UCSD-AML1 (cell line): Measurements from ENCODE around the gene PLS1.
"Not testable (repeated sequence)": the region's sequence is repeated elsewhere in the genome, so short reads cannot be mapped to it uniquely, and the experiment has no call there.

Source experiments
- DNase-seq: peaks from one replicate; lab custom pipeline; 2025; ENCODE audit not compliant: unreplicated experiment; lab: John Stamatoyannopoulos, UW

PLS1 gene

DNA sequence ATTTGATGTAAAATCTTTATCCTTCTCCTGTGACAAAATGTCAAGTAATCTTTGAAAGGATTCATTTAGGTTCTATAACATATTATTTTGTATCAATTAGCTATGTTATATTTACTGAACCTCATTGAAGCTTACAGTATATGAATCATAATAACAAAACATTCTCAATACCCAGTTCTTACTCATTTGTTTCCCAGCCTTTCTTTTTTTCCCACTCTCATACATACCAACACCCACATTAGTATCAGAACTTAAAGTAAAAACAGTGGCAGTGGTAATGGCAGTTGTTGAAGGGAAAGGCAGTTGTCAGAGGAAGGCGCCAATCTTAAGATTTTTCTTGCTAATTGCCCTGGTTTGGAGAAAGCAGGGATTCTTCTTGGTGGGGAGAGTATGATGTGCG lies 94.4 kb downstream of the PLS1 start:
- no peak for DNase-seq

DNA sequence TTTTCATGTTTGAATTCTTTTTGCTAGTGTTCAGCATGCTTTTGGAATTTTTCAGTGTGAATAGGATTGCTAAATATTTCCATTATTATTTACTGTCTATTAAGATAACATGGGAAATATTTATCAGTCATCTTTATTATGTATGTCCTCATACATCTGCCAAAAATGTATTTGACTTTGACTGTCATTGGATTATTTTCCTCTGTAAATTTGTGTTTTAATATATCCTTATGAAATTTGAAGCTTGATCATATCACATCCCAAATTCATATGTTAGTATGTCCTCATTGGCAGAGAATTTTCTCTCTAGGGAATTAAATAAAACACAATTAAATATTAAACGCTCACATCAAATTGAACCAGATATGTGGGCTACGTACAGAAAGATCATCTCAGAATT lies 95.3 kb downstream of the PLS1 start:
- DNase-seq = no peak

DNA sequence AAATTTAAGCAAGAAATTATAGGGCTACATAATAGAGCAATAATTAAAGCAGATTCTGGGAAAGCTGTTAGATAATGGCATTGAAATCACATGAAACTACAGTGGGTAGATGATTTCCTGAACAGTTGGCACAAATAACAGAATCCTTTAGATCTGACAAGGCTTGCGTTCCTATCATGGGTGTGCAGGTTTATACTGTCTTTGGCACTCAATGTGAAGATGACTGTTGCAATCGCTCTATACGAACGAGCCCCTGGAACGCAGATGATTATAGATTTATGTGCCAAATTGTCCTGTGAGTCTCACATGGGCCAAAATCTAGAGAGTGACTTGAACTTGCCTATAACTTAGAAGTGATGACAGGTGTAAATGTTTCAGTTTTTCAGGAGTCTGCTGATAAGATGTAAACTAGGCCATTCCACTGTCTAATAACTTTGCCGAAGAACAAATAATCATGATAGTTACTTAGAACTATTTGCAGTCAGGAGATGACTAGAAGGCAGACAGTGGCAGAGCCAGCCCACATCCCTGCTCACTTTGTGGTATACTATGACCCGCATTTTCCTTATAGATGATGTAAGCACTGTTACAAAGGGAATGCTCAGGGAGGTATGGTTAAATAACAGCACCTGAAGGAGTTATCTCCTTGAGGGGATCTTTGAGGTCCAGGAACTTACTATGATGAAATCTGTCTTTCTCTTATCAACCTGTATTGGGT lies 97.1 kb downstream of the PLS1 start:
- no peak for DNase-seq

DNA sequence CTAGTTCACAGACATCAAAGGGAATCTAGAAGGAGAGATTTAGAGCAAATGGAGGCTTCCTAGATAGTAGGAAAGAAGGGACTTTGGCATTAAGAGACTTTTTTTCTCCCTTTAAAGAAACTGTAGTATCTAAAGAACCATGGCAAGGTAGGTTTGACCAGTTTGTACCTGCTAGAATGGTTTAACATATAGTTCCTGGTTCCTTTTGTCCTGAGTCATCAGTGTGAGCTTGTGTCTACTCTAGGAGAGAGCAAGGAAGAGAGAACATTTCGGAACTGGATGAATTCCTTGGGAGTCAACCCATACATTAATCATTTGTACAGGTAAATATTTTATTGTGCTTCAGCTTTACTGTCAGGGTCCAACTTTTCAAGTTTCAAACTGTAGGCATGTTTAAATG lies 98.0 kb downstream of the PLS1 start:
- no peak for DNase-seq

DNA sequence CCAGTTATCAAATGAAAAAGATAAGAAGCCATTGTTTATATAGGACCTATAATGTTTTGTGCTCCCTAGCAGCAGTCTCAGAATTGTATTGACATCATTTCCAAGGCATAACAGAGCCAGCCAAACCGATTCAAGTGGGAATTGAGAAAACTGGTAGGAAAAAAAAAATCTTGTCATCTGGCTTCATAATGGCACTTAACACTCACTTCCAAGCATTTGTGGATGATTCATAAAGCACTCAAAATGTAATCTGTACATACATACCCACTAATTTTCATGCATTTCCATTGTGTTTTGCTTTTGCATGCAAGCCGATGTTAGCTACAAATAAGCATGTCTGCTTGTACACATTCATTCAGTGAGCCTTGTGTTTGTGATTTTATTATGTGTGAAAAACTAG lies 109.0 kb downstream of the PLS1 start:
- no peak for DNase-seq

DNA sequence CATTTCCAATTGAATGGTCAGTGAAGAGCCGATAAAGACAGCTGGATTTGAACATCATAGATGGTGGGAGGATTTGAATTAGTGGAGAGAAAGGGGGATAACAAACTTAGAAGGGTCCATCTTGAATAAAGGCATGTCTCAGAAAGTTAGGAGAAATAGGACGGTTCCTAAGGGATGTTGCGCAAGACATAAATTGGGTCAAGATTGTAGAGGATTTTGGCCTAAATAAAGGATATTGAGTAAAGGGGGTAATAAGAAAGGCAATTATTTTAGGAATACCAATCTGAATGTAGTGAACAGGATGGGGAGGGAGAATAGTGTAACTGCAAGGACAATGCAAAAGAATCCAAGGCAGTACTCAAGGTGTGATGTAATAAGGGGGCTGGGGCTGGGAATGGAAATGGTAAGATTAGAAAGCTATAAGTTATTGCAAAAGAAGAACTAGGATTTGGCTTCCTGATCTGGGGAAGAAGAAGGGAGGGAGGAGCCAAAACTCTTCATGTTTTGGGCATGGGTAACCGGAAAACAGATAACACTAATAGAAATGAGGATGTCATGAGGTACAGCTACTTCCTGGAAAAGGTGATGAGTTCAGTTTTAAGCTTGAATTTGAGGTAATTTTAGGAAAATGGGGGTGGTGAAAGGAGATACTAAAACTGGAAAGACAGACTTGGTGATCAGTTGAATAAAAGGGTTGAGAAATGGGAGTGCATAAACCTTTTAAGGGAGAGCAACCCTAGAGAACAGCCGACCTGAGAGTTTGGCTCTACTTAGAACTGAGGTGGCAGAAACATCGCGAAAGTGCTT lies 110.3 kb downstream of the PLS1 start:
- no peak for DNase-seq

DNA sequence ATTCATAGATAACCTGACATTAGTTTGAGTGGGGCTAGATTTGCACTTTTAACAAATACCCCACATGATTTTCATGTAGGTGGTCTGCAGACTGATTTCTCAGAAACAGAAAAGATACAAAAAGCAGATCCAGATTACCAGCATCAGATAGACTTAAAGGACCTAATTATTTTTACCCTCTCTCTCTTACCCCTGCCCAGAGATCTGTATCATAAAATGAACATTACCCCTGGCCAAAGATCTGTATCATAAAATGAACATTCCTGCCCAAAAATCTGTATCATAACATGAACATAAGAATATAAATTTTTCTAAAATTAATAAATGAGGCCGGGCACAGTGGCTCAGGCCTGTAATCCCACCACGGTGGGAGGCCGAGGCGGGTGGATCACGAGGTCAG lies 113.0 kb downstream of the PLS1 start:
- no peak for DNase-seq

DNA sequence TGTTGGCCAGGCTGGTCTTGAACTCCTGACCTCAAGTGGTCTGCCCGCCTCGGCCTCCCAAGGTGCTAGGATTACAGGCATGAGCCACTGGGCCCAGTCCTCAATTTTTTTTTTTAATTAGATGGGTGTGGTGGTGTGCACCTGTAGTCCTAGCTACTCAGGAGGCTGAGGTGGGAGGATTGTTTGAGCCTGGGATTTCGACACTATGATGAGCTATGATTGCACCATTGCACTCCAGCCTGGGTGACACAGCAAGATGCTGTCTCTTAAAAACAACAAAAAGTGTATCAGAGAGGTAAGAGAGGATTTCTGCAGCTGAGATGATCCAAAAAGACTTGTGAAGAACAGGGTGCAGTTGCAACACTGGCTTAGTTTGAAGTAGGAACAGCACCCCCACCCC lies 118.7 kb downstream of the PLS1 start:
- not testable (repeated sequence) for DNase-seq

DNA sequence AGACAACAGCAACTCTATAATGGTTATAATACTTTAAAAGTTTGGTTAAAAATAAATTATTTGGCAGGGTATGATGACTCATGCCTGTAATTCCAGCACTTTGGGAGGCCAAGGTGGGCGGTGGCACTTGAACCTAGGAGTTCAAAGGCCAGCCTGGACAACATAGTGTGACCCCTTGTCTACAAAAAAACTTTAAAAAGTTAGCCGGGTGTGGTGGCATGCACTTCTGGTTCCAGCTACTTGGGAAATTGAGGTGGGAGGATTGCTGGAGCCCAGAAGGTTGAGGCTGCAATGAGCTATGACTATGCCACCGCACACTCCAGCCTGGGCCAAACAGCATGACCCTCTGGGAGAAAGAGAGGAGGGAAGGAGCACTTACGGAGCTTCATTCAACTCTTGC lies 119.9 kb downstream of the PLS1 start:
- DNase-seq = no peak

DNA sequence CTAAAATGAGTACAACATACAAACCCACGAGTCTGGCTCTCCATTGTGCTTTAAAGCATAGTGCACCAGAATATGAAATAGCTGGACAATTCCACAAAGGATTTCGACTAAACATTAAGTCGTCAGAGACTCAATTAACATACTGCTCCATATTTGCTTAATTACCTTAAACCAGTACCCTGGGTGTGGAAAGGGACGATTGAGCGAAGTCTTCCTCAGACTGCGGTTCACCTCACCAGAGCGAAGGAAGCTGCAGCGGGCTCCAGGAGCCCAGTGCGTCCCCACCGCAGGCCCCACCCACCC lies 127.4 kb downstream of the PLS1 start:
- no peak for DNase-seq

DNA sequence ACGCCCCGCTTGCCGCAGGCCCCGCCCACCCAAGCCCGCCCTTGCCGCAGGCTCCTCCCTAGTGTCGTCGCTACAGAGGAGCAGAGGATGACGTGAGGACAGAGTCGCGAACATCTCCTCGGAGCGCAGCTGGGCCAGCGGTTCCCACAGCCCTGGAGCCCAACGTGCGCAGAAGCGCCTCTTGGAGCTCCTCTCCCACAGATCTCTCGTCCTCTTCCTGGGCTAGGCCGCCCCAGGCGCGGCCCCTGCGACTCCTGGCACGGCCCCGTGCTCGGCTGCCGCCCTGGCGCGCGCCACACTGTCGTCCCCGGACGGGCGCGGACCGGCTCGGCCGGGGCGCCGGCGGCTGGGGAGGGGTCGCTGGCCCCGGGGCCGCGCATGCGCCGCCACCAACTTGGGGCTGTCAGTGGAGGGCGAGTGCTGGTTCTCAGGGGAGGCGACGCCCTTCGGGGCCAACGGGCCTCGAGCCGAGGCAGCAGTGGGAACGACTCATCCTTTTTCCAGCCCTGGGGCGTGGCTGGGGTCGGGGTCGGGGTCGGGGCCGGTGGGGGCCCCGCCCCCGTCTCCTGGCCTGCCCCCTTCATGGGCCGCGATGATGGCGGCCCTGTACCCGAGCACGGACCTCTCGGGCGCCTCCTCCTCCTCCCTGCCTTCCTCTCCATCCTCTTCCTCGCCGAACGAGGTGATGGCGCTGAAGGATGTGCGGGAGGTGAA lies 127.9 kb downstream of the PLS1 start, which contains the start of gene TRPC1:
Gene TRPC1, plus strand, starts transcription at position 67 of the 714 bp plus-strand sequence. Its CDS starts 526 bp downstream, at position 593.
- peak; percentile 46 for DNase-seq

DNA sequence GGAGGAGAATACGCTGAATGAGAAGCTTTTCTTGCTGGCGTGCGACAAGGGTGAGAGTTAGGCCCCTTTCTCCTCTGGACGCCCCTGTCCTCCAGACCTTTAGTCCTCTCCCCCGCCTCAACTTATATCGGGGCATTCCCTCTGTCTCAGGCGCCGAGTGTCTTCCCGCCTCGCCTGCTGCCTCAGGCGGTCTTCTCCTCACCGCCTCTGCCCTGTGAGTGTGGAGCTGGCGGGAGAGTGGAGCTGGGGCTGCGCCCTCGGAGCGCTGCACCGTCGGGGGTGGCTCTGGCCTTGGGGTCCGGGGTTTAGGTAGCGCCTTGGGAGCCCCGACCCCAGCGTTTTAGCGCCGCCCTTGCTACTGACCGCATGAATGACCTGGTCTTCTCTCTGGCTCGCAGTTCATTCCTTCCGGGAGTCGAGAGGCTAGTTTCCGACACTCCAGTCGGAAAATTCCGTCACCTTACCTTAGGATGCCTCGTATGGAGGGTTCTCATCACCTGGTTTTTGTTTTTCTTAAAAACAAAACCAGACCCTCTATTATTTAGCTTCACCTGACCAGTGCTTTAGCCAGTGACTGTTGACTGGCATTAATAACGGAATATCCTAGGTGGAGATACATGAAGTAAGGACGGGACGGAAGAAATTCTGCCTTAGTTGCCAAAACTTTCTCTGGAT lies 128.6 kb downstream of the PLS1 start:
- DNase-seq = no peak

DNA sequence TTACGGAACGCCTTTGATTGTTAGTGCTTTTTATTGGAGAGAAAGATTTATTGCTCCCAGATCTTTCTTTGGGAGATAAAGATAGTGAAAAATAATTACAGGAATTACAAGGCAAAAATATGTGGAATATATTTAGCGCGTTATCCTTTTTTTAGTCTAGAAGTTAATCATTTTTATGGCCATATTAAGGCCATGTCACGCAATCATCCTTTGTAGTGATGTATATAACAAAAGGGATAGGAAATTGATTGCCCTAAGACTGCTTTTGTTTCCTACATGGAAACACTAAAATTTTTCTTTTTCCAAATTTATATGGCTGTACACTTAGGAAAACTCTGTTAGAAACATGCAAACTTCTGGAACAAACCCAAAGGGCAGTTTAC lies 129.2 kb downstream of the PLS1 start:
- DNase-seq = no peak

DNA sequence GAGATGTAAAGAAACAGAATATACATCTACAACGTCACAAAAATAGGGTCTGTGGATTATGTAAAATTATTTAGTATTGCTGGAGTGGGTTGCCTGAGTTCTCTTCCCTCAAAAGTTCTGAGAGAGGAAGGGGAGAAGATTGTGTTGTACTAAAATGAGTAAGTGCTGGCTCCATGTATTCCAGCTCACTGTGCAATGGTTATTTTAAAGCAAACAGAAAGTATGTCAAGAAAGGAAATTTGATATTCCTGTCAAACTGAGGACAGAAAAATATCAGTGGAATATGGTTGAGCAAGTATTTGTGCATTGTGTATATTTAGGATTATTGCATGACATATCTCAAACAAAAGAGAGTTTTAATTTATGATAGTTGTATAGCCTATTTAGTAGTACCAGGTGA lies 129.8 kb downstream of the PLS1 start:
- no peak for DNase-seq

DNA sequence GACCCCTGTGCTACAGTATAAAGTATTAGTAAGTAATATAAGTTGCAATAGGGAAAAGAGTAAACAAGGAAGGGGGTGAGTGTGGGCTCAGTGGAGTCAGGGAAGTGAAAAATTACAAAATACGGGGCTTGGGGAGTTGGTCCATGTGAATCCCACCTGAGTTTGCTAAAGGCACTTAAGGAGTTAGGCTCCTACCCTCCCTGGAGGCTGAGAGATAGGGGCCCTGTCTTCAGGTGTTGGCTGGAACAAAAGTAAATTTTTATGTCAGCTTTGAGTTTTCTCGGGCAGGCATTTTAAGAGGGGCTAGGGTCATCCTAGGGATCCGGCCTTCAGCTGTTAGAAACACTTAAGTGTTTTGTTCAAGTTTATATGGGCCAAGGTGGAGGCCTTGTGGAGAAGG lies 135.9 kb downstream of the PLS1 start:
- DNase-seq = no peak

DNA sequence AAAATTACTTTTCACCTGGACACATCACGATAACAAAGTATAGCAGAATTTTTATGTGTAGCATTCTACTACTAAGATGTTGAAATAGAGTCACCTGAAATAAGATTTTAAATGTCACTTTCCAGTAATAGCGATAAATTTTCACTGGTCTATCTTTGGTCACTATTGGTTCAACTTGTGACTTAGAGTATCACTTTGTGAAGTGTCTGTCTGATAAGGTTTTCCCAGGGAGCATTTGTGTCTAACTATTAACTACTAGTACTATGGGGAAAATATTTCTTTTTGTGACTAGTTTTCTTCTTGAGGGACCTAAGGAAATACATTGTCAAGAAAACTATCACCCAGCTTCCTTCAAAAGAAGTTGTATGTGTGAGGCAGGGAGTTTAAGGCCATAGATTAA lies 138.6 kb downstream of the PLS1 start:
- no peak for DNase-seq

DNA sequence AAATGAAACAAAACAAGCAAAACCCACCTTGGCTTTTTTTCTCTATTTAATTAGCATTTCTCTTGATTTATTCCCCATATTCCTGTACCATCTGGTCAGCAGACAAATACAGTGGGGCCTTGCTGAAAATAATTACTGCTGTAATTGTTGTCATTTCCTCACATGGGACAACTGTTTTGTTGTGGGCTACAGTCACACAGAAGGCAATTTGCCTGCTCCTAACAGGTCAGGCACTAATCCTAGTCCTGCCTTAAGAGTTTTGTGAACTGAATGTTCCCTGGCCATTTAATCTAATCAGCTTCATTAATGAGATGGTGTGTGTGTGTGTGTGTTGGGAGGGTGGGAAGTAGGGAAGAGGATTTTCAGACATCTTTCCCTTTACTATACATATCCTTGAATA lies 139.3 kb downstream of the PLS1 start:
- DNase-seq = no peak

DNA sequence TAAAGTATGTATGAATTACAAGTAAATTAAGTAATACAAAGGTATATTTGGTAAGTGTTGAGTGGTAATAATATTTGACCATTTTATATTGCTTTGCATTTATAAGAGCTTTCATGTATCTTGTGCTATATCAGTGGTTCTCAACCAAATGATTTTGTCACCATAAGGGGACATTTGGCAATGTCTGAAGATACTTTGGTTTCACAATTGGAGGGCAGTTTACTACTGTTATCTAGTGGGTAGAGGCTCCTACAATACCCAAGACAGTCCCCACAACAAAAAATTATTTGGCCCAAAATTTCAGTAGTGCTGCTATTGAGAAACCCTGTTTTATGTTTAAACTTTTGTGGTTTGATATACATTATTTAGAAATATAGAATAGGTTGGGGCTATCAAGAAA lies 142.2 kb downstream of the PLS1 start:
- no peak for DNase-seq

DNA sequence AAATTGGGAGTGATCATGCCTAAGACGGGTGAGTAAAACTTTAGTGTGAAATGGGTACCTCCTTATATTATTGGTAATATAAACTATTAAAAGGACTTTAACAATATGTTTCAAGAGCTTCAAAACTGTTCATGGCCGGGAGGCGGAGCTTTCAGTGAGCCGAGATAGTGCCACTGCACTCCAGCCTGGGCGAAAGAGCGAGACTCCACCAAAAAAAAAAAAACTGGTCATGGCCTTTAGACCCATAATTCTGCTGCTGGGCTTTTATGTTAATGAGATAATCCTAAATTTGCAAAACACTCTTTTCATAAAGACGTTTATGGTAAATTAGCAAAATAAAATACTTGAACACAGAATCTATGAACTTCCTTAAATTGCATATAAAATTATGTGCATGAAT lies 150.5 kb downstream of the PLS1 start:
- no peak for DNase-seq

DNA sequence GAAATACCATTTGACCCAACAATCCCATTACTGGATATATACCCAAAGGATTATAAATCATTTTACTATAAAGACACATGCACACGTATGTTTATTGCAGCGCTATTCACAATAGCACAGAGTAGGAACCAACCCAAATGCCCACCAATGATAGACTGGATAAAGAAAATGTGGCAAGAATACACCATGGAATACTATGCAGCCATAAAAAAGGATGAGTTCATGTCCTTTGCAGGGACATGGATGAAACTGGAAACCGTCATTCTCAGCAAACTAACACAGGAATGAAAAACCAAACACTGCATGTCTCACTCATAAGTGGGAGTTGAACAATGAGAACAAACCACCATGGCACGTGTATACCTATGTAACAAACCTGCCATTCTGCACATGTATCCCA lies 154.3 kb downstream of the PLS1 start:
- DNase-seq = not testable (repeated sequence)

DNA sequence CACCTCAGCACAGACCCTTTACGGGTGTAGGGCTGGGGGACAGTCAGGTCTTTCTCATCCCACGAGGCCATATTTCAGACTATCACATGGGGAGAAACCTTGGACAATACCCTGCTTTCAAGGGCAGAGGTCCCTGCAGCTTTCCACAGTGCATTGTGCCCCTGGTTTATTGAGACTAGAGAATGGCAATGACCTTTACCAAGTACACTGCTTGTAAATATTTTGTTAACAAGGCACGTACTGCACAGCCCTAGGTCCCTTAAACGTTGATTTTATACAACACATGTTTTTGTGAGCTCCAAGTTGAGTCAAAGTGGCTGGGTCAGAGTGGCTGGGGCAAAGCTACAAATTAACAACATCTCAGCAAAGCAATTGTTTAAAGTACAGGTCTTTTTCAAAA lies 156.4 kb downstream of the PLS1 start:
- not testable (repeated sequence) for DNase-seq

DNA sequence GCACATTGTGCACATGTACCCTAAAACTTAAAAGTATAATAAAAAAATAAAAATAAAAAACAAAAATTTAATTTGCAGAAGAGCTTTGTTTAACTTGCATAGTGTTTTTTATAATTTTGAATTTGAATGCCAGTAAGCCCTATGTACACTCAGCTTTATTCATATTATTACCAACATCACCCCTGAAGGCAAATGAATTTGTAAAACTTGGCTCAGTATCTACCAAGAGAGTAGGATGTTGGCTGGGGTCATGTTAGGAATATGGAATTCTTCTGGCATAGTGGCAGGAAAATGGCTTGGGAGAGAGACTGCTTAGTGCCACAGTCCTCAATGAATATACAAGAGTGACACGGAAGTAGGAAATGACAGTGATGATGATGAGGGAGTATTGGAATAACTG lies 158.3 kb downstream of the PLS1 start:
- DNase-seq = no peak
